ENCODE measurements around the gene PCP2.

GRCh38 chr19:7600721-7601120 lies 32.8 kb downstream of the PCP2 start:
- TF ChIP-seq ARNT (IDR thresholded peaks at IDR 0.05) (no peak), CTBP1 (IDR thresholded peaks at IDR 0.05; ENCODE audit: borderline replicate concordance) (no peak), TARDBP (IDR thresholded peaks at IDR 0.05) (no peak), BHLHE40 (IDR thresholded peaks at IDR 0.05; ENCODE audit: borderline replicate concordance) (no peak), FOXM1 (IDR thresholded peaks at IDR 0.05; ENCODE audit: borderline replicate concordance) (no peak), FOXK2 (IDR thresholded peaks at IDR 0.05) (no peak)
- TF ChIP-seq, protein P1, sequence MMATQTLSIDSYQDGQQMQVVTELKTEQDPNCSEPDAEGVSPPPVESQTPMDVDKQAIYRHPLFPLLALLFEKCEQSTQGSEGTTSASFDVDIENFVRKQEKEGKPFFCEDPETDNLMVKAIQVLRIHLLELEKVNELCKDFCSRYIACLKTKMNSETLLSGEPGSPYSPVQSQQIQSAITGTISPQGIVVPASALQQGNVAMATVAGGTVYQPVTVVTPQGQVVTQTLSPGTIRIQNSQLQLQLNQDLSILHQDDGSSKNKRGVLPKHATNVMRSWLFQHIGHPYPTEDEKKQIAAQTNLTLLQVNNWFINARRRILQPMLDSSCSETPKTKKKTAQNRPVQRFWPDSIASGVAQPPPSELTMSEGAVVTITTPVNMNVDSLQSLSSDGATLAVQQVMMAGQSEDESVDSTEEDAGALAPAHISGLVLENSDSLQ (IDR thresholded peaks at IDR 0.05) = no peak
